ENCODE measurements around the gene STXBP6. TPM values are rescaled to one million over a fixed set of nuclear protein-coding genes. Genes with fewer than 3 reads are reported as not detected.
A peak's percentile ranks its signal among the peaks of the same experiment; 100 is the strongest.

Gene STXBP6
- total and polyA plus RNA-seq, 2 experiments from 2014 or later: 19.7 to 29.0 TPM

- peaks cover 7% of the 10 kb centered on the region; the same call in 1 of the 2 replicates for H3K4me1 ChIP-seq (ENCODE audit: insufficient read depth)
- Mint-ChIP-seq H3K4me1 (peaks cover 11% of the 10 kb centered on the region; the same call in 2 of the 3 replicates), H3K36me3 (ENCODE audit: low read depth) (no peaks in the 10 kb centered on the region; the same call in 2 of the 3 replicates), H3K4me3 (no peak overlapping the region), H3K27me3 (ENCODE audit: insufficient read depth, low read depth, poor library complexity) (no peaks in the 10 kb centered on the region), H3K9me3 (peaks cover 6% of the 10 kb centered on the region), H3K27ac (peak overlapping the region; percentile 49)
- no peak for ATAC-seq
- H2AFZ ChIP-seq: no peak overlapping the region
- TF ChIP-seq REST (IDR thresholded peaks at IDR 0.05; ENCODE audit: unreplicated experiment) (no peak), JUNB (IDR thresholded peaks at IDR 0.05; ENCODE audit: unreplicated experiment) (no peak), ZNF114 (CRISPR knock-in tag; IDR thresholded peaks at IDR 0.05) (no peak), CTCF (conservative IDR thresholded peaks at IDR 0.05; ENCODE audit: low read depth in 2 of 2) (no peak), ZNF462 (CRISPR knock-in tag; IDR thresholded peaks at IDR 0.05) (no peak), ETS1 (IDR thresholded peaks at IDR 0.05) (no peak), ZNF331 (CRISPR knock-in tag; IDR thresholded peaks at IDR 0.05; ENCODE audit: low read depth) (no peak), POLR2AphosphoS5 (IDR thresholded peaks at IDR 0.05; ENCODE audit: low read depth) (no peak), EZH2phosphoT487 (IDR thresholded peaks at IDR 0.05; ENCODE audit: unreplicated experiment) (no peak), NANOG (IDR thresholded peaks at IDR 0.05; ENCODE audit: borderline replicate concordance) (no peak), STAT1 (IDR thresholded peaks at IDR 0.05; ENCODE audit: unreplicated experiment) (no peak), EZH2 (IDR thresholded peaks at IDR 0.05; ENCODE audit: low read depth, unreplicated experiment) (no peak), CREB1 (CRISPR knock-in tag; IDR thresholded peaks at IDR 0.05; ENCODE audit: low read depth) (no peak)
- H4K20me1 ChIP-seq (replicated peaks; ENCODE audit: insufficient read depth): no peaks in the 10 kb centered on the region
- no peak overlapping the region for H3K27ac ChIP-seq (ENCODE audit: low read depth)
- DNase-seq (ENCODE audit: low spot score): no peak
- no peaks in the 10 kb centered on the region for H3K9me2 ChIP-seq (ENCODE audit: insufficient read depth)
- no peaks in the 10 kb centered on the region for H3F3A ChIP-seq (replicated peaks; ENCODE audit: low read depth)
- H3K27me3 ChIP-seq (ENCODE audit: insufficient read depth): no peaks in the 10 kb centered on the region
- H3K79me2 ChIP-seq (replicated peaks; ENCODE audit: insufficient read depth): no peaks in the 10 kb centered on the region
- no peak overlapping the region for H3K4me3 ChIP-seq
- H3K36me3 ChIP-seq (ENCODE audit: insufficient read depth): no peaks in the 10 kb centered on the region
- peak overlapping the region; percentile 44; the same call in 1 of the 2 replicates for H3K4me2 ChIP-seq
Measured at GRCh38 chr14:24887623-24888304, 162.2 kb downstream of the STXBP6 start.

Measured in GM23338 (cell line).